IPS-11a (cell line): ENCODE measurements around the gene CPZ.
"Not testable (repeated sequence)": the region's sequence is repeated elsewhere in the genome, so short reads cannot be mapped to it uniquely, and the experiment has no call there.

ENCODE experiments used
- H3K4me3 ChIP-seq: one replicate; pipeline ENCODE4 v1.5.1; 2013; ENCODE audit warnings: low read depth, low read length, control low read depth

Gene CPZ

DNA sequence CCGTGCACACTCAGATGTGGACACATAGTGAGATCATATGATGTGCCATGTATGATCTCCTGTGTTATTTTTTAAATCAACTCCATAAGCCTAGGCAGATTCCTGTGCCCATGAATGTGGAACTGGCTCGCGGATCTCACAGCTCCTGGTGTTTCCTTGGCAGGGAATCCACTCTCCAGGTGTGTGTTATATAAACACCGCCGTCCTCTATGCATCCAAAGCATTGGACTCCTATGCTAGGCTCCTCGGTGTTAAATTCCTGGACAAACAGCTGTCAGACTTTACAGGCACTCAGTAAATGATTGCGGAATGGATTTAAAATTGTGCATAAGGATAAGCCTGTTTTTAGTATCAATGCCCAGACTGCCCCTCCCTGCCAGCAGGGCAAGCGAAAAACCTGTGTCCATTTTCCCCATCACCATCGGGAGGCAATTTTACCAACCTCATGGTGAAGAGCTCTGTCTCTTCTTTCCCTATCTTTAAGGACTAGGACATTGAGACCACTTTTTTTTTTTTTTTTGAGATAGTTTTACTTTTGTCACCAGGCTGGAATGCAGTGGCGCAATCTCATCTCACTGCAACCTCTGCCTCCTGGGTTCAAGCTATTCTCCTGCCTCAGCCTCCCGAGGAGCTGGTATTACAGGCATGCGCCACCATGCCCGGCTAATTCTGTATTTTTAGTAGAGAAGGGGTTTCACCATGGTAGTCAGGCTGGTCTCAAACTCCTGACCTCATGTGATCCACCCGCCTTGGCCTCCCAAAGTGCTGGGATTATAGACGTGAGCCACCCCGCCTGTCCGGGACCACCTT lies 36.0 kb upstream of the CPZ start:
- no peak overlapping the region for H3K4me3 ChIP-seq

DNA sequence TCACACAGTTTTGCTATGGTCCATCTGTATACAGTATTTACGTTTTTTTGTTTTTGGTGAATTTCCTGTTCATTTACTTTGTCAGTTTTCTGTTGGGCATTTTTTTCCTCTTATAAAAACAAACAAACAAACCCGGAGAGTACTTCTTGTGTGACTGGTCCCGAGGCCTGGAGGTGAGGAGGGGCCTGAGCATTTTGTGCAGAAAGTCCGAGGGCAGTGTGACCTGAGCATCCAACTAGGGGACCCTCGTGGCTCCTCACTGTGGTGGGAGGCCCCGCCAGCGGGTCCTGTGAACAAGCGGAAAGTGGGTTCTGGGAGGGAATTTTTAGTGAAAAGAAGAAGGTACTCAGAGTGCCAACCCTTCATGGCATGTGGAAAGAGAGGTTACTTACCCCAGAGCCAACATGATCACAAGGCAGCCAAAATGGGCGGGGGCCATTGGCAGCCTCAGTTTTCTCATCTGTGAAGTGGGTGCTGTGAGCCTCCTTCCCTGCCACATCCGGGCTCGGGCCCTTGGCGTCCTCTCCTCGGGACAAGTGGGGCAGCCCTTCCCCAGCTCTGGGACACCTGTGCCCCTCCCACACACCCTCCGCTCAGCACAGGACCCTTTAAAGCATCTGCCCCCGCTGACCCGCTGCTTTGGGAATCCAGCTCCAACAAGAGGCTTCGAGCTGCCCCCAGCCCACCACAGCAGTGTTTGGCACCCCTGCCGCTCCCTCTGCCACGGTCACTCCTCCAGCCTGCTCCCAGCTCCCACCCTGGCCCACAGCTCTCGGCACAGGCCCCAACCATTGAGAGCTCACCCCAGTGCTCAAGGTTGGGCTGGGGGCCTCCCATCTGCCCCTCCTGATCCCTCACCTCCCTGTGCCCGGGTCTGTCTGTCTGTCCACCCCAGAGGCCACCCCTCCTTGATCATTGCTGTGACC lies 35.2 kb upstream of the CPZ start:
- H3K4me3 ChIP-seq: no peak overlapping the region

DNA sequence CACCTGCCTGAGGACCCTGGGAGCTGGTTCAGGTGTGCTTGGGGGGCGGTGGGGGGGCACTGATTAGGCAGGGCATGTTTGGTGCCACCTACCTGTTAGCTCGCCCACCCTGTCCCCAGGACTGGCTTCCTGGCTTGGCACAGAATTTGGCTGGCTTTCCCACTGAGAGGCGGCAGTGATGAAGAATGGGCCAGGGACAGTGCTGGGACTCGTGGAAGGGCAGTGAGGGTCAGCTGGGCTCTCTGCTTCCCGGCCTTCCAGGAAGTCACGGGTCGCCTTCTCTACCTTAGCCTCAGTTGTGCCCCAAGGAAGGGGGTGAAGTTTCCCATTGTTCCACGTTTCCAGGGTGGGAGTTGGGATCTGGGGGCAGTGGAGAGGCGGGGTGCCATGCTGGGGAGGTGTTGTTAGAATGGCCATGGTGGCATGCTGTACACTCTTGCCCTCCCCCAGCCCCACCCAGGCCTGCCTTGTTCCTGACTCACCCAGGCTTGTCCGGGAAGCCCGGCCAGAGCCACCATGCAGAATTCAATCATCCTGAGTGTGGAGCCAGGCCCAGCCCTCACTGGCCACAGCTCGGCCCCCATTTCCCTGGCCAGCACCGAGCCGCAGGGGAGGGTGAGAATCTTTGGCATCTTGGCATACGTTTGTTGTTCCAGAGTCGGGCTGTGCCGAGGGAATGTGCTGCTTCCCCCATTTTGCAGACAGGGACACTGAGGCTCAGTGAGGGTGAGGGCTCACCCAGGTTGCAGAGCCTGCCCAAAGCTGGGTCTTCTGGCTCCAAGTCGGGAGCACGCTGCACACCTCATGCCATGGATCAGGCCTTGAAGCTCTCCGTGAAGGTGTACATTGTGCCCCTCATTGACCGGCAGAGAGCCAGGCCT lies 34.2 kb upstream of the CPZ start:
- H3K4me3 ChIP-seq: no peak overlapping the region

DNA sequence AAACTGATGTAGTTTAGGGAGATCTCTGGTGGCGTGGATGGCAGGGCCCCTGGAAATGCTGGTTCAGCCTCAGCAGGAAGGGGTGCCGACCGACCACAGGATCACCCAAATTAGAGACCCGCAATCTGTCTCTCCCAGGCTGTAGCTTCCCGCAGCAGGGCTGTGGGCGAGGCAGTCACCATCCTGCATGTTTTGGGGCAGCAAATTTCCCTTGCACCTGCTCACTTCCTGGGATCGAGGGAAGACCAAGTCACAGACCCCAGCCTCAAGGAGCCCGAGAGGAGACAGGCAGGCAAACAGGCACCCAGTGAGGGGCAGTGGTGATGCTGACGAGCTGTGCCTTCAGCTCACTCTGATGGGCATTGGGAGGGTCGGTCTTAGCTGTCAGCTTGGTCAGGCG lies 33.6 kb upstream of the CPZ start:
- no peak overlapping the region for H3K4me3 ChIP-seq

DNA sequence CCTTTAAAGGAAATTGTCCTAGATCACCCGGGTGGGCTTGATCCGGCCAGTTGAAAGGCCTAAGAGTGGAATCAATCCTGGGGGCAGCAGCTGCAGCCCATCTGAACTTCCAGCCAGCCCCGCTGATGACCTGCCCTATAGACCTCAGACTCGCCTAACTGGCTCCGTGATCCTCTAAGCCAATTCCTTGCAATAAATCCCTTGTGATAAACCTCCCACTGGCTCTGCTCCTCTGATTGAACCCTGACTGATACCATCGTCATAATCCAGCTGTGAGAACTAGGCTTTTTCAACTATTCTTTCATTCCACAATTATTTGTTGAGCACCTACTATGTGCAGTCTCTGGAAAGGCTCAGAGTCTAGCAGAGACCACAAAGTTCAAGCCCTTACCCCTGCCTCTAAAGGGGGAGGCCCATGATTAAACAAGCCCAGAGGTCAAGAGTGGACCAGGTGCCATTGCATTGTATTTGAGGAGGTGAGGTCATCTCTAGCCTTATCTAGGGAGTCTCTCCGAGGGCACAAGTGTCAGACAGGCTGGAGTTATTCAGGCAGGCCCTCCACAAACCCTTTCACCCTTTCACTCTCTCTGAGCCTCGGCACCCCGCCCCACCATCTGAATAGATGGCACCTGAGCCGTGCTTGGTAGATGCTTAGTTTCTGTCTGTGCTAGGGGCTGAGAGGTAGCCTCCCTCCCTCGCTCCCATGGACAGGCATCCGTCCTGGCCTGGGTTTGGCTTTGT lies 32.9 kb upstream of the CPZ start:
- H3K4me3 ChIP-seq: no peak overlapping the region

DNA sequence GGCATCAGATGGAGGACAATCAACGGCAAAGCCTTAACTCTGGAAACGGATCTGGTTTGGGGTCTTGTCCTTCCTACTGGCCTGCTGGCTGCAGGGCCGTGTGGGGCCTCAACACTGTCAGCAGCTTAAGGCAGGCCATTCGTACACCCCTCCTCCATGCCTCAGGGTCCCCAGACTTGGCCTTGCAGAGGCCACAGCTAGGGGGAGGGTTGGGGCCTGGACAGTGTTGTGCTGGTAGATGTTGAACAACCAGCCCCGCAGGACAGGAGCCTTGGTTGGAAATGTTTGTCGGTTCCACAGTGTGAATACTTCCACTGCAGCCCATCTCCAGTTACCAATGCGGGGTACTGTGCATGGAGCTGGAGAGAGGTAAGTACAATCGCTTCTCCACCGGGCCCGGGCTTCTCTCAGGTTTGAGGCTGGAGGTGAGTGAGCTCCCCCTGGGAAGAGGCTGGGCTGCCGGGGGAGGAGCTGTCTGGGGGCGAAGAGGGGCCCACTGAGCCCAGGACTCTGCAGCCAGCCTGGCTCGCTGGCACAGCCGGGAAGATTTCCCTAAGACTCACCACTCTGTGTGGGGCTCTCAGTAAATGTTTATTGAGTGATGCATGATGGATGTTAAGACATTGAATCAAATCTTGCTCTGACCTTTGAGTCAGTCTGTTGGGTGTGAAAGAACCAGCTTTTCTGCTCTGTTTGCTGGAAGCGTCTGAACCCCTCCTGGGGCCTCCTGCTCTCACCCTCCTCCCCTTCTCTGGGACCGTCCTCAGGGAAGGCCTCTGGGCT lies 32.1 kb upstream of the CPZ start:
- no peak overlapping the region for H3K4me3 ChIP-seq

DNA sequence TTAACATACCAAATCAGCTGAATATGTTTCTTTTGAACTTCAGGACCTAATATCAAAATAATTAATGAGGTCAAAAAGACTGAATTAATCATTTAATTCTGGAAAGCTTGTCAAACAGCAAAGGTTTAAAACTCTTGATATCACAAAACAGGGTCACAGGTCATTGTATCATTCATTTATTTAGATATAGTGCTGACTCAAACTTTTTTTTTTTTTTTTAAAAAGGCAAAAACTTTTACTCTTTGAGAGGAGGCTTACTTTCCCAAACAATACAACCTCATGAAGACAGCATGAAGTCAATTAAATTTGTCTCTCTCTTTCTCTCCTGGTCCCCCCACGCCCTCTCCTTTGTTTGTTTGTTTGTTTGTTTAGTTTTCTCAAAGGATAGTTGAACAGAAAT lies 28.0 kb upstream of the CPZ start:
- H3K4me3 ChIP-seq: no peak overlapping the region

DNA sequence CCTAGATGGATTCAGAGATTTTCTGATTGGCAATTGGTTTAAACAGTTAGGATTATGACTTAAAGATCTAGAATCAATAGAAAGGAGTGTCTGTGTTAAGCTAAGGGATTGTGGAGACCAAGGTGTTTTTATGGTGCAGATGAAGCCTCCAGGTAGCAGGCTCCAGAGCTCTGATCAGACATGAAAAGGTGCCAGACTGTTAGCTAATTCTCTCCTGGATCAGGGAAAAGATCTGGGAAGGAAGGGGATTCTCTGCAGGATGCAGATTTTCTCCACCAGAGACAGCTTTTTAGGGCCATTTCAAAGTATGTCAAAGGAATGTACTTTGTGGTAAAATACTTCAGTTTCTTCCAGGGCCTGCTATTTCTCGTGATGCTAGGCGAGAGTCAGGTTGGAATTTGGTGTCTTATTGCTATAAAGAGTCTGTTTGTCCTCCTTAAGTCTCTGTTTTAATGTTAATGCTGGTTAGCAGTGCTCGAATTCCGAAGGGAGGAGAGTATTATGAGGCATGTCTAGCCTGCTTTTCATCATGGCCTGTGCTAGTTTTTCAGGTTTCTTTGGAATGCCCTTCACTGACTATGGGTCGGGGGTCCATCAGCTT lies 24.4 kb upstream of the CPZ start:
- H3K4me3 ChIP-seq: no peak overlapping the region

DNA sequence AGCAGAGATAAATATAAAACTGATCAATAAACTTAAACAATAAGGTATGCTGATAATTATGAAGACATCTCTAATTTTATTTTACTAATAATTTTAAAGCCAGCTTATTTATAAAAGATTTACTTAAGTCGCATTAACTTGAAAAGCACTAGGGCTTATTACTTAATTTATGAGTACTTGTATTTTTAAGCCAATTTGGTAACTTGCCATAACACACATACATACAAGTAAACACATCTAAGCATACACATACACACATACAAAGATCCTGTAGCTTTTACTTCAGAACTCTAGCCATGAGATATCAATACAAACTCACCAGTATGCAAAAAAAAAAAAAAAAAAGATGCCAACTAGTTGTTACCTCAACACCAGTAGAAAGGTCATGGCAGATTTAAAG lies 22.4 kb upstream of the CPZ start:
- H3K4me3 ChIP-seq: no peak overlapping the region

DNA sequence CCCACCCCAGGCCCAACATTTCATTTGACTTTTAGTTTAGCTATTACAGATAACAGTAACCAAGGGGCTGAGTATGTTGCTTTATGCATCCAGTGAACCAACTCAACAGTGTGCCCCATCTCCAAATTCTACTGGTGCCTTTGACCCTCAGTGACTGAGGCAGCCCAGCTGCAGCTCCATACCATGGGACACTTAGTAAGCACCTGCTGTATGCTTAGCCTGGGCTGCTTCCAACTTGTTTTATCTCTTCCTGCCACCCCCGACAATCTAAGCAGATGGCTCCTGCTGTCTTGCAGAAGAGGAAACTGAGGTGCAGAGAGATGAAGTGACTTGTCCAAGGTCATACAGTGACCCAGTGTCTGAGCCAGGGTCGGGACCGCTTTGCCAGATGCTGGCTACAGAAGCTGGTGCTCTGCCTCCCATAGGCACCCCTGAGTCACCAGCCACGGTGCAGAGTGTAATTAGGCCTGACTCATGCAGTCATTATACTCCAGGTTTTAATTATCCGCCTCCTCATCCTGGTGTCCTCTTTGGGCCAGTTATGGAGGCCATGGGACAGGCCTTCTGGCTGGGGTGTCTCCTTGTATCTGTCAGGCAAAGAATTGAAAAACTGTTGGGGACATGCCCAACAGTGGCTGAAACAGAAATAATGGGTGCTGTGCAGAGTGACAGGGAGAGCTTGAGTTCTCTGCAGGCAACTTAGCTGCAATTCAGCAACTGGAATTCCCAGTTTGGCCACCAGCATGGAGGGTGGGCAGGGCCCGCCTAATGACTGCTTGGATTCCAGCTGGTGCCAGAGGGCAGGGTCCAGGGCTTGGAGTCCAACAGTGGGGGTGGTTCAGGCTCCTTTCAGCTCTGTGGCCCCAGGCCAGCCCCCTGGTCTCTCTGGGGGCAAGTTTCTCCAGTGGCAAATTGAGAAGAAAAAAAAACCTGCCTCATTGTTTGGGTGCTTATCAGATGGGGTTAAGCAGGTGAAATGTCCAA lies 20.6 kb upstream of the CPZ start:
- no peak overlapping the region for H3K4me3 ChIP-seq

DNA sequence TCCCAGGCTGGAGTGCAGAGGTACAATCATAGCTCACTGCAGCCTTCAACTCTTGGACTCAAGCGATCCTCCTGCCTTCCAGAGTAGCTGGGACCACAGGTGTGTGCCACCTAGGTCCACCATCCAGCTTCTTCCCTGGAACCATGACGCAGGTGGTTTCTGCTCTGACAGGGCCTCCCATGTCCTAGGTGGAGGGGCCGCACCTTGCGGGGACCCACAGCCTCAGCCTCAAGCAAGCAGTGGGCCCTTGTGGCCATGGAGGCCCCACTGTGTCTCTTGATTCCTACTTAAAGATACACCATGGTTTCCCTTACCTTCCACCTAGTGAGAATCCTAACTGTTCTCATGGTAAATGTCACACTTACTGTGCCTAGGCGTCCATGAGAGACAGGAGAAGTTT lies 19.3 kb upstream of the CPZ start:
- no peak overlapping the region for H3K4me3 ChIP-seq

DNA sequence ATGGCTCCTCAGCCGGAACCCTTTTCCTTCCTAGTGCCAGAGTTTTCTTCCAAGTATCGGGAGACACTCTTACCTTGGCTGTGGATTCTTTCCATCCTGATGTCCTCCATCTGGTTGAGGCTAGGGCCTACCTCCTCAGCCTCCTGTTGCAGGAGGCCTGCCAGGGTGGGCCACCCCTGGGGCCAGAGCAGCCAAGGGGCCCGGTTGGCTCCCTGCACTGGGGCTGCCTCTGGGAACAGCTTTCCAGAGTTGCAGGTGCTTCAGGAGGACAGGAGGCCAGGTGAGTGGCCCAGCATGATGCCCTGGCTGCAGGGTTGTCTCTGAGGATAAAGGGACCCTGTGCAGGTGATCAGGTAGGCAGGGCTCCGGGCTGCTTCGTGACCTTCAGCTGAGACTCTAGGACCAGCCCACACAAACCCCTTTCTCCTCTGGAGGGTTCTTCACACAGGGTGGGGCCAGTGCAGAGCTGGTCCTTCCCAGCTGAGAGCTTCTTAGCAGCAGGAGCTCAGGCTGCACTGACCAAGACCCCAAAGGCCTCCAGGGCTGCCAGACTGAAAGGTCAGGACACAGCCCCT lies 17.7 kb upstream of the CPZ start:
- no peak overlapping the region for H3K4me3 ChIP-seq

DNA sequence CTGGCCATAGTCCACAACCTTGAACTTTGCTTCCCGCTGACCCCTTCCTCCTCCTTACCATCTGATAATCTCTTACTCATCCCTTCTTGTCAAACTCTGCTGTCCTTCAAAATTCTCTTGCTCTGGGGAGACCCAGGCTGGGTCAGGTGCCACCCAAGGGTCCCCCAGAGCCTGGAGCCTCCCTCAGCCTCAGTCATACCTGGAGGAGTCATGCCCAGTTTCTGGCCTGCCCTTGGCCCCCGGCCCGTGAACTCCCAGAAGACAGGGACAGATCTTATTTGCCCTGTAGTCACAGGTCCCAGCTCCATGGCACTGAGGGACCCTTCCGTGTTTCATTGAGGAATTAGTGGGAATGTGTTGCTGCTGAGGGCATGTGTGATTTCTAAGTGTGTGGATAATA lies 17.1 kb upstream of the CPZ start:
- no peak overlapping the region for H3K4me3 ChIP-seq

DNA sequence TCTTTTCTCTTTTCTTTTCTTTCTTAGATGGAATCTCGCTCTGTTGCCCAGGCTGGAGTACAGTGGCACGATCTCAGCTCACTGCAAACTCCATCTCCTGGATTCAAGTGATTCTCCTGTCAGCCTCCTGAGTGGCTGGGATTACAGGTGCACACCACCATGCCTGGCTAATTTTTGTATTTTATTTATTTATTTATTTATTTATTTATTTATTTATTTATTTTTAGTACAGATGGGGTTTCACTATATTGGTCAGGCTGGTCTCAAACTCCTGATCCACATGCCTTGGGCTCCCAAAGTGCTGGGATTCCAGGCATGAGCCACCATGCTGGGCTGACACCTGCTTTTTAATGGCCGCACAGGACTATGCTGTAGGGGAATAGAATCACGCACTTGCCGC lies 16.0 kb upstream of the CPZ start:
- not testable (repeated sequence) for H3K4me3 ChIP-seq

DNA sequence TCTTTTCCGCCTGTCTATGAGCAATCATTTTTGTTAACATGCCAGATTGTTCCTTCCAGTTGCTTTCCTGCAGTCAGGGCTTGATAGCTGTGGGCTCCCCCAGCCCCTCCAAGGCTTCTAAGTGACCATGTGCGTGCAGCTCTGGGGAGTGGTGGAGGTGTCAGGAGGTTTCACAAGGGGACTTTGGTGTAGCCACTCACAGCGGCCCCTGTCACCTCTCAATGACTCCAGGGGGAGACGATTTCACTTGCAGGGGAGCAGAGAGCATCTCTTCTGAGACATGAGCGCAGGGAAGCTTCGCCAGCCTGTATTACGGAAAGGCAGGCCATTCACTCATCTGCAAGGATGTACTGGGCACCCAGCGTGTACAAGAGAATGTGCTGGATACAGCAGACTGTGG lies 15.5 kb upstream of the CPZ start:
- no peak overlapping the region for H3K4me3 ChIP-seq

DNA sequence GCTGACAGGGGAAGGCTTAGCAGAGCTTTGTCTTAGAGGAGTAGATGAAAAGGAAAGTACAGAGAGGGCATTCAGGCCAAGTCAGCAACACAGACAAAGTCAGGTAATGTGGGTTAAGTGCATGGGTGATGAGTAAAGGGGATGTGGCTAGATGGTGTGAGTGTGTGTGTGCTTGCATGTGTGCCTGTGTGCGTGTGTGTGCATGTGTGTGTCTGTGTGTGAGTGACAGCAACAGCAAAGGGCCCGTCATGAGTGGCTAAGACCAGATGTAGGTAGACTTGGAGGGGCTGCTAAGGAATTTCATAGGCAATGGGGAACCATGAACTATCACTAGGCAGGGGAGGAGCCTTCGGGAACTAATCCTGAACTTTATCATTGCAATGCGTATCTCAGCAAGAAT lies 14.6 kb upstream of the CPZ start:
- no peak overlapping the region for H3K4me3 ChIP-seq

DNA sequence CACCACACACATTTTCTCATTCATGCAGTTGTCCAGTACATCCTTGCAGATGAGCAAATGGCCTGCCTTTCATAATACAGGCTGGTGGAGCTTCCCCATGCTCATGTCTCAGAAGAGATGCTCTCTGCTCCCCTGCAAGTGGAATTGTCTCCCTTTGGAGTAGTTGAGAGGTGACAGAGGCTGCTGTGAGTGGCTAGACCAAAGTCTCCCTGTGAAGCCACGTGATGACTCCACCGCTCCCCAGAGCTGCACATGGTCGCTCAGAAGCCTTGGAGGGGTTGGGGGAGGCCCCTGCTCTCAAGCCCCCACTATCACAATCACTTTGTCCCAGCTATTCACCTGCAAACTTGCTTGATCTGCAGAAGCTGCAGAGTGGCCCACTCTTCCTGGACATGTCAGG lies 13.8 kb upstream of the CPZ start:
- H3K4me3 ChIP-seq: no peak overlapping the region
